Kidney (tissue), 14 donors: ENCODE measurements around the gene NT5E. TPM values are rescaled to one million over a fixed set of nuclear protein-coding genes. Genes with fewer than 3 reads are reported as not detected.
A peak's percentile ranks its signal among the peaks of the same experiment; 100 is the strongest.

Experiments
- DNase-seq, 5 donors: peaks; one replicate each; pipeline ENCODE4 v3.0.0-alpha.2; 2013 to 2020
- FAIRE-seq: peaks from 2 replicates; lab custom pipeline; 2012; peaks lifted over from hg19 to GRCh38; lab: Jason Lieb, UNC
- H3K27ac ChIP-seq, 2 donors: one replicate each; pipeline ENCODE4 v1.7.0; 2013; ENCODE audit warnings: low read depth in 2 of 2, low read length in 2 of 2, inconsistent platforms in 1 of 2
- H3K27me3 ChIP-seq: one replicate; pipeline ENCODE4 v1.7.1; 2013; ENCODE audit warnings: low read length, inconsistent platforms; ENCODE audit not compliant: control insufficient read depth, insufficient read depth
- H3K36me3 ChIP-seq, 3 donors: one replicate each; pipeline versions ENCODE4 v1.7.0 to v1.7.1; 2013; ENCODE audit warnings: low read length in 3 of 3, control low read depth in 1 of 3, inconsistent platforms in 1 of 3; ENCODE audit not compliant: insufficient read depth in 3 of 3, control insufficient read depth in 2 of 3
- H3K4me1 ChIP-seq, 3 donors: one replicate each; pipeline versions ENCODE4 v1.7.0 to v1.7.1; 2013; ENCODE audit warnings: low read length in 3 of 3, inconsistent platforms in 1 of 3, low read depth in 1 of 3; ENCODE audit not compliant: control insufficient read depth in 2 of 3, insufficient read depth in 2 of 3
- H3K4me3 ChIP-seq, 3 donors: one replicate each; pipeline versions ENCODE4 v1.7.0 to v1.8.1; 2013; ENCODE audit warnings: low read length in 3 of 3, control low read depth in 1 of 3, inconsistent platforms in 1 of 3
- H3K9ac ChIP-seq, 3 donors: one replicate each; pipeline versions ENCODE4 v1.7.0 to v1.7.1; 2013; ENCODE audit warnings: low read length in 3 of 3, control low read depth in 1 of 3, inconsistent platforms in 1 of 3
- H3K9me3 ChIP-seq, 3 donors: one replicate each; pipeline versions ENCODE4 v1.7.0 to v1.7.1; 2013; ENCODE audit warnings: low read length in 3 of 3, control low read depth in 1 of 3, inconsistent platforms in 1 of 3; ENCODE audit not compliant: control insufficient read depth in 2 of 3, insufficient read depth in 1 of 3
- CTCF ChIP-seq: IDR thresholded peaks from 3 replicates; pipeline ENCODE4 v1.5.1; 2012; ENCODE audit warnings: mild to moderate bottlenecking, moderate library complexity, borderline replicate concordance; ENCODE audit not compliant: insufficient read depth; ENCODE audit errors: extremely low read depth
- intact Hi-C: fragments of 100-400 bp; cut with DNase I; formaldehyde crosslinking; loops from one replicate; pipeline ENCODE4 v1.11.1; 2022
- polyA plus RNA-seq: library from polyadenylated mRNA; stranded (reverse); fragments of 350-450 nt; fragmentation: Illumina TruSeq; extraction: RNeasy Lipid Tissue Mini Kit (QIAGEN cat#74804); gene quantifications from one replicate; pipeline ENCODE4 v1.2.3, GENCODE V29; 2014; ENCODE audit warnings: low read depth, low replicate concordance; ENCODE audit not compliant: insufficient read depth
- total RNA-seq: library from RNA; stranded (reverse); fragmentation: NEBNext Ultra II Directional; extraction: Animal tissue kit (Norgen Biotek cat#: 25700); gene quantifications from one replicate; pipeline ENCODE4 v1.2.1, GENCODE V29; 2021
- donor health status: control.
- donor health status: control.
- donor health status: control.
- donor health status: control.
- donor health status: control.
- donor health status: DM: yes; HTN: yes; CAD: no.
- donor health status: Normal renal cell carcinoma (clear cell type).

Gene NT5E
- total and polyA plus RNA-seq, 2 donors from 2014 or later, result 13.1 to 41.0 TPM

- H3K9ac ChIP-seq, result no peak overlapping the region
- TF ChIP-seq CTCF, result no peak
- H3K4me1 ChIP-seq, result peaks cover 0 to 3% (median 0%) of the 10 kb centered on the region in 3 donors
- H3K4me3 ChIP-seq, result peak overlapping the region in 2 of 3 donors; percentile 33 to 78
- no peak overlapping the region for H3K27ac ChIP-seq
- intact Hi-C loops, result no loop called here
- peaks cover 27% of the 10 kb centered on the region for H3K27me3 ChIP-seq
- FAIRE-seq (no peak), DNase-seq (no peak)
- H3K9me3 ChIP-seq, result no peaks in the 10 kb centered on the region
- no peaks in the 10 kb centered on the region for H3K36me3 ChIP-seq
Measured at GRCh38 chr6:85452441-85452881, 2.6 kb downstream of the NT5E start.

GRCh38 chr6:85453052-85453451, 3.2 kb downstream of the NT5E start:
- no peak for TF ChIP-seq CTCF
- Histone ChIP-seq H3K9ac (no peak overlapping the region), H3K27ac (no peak overlapping the region), H3K4me3 (peak overlapping the region in 1 of 3 donors; percentile 78), H3K9me3 (no peaks in the 10 kb centered on the region), H3K36me3 (no peaks in the 10 kb centered on the region), H3K27me3 (peaks cover 24% of the 10 kb centered on the region), H3K4me1 (peaks cover 0 to 3% (median 0%) of the 10 kb centered on the region in 3 donors)
- no peak for DNase-seq
- intact Hi-C loops, result no loop called here
- FAIRE-seq, result no peak

- Histone ChIP-seq H3K27me3 (peaks cover 20% of the 10 kb centered on the region), H3K9ac (no peak overlapping the region), H3K36me3 (no peaks in the 10 kb centered on the region), H3K4me1 (peaks cover 0 to 3% (median 0%) of the 10 kb centered on the region in 3 donors), H3K27ac (no peak overlapping the region), H3K4me3 (no peak overlapping the region), H3K9me3 (no peaks in the 10 kb centered on the region)
- DNase-seq (no peak), FAIRE-seq (no peak)
- intact Hi-C loops, result no loop called here
- TF ChIP-seq CTCF, result no peak
Measured at GRCh38 chr6:85453490-85453889, 3.6 kb downstream of the NT5E start.

GRCh38 chr6:85455471-85456026, 5.7 kb downstream of the NT5E start:
- Histone ChIP-seq H3K36me3 (no peaks in the 10 kb centered on the region), H3K4me1 (peaks cover 0 to under 1% (median 0%) of the 10 kb centered on the region in 3 donors), H3K27me3 (peaks cover 13% of the 10 kb centered on the region), H3K9ac (no peak overlapping the region), H3K9me3 (no peaks in the 10 kb centered on the region), H3K4me3 (no peak overlapping the region), H3K27ac (no peak overlapping the region)
- no peak for DNase-seq
- no peak for TF ChIP-seq CTCF
- intact Hi-C loops, result no loop called here
- FAIRE-seq, result no peak
